SH-SY5Y (cell line): ENCODE results near the gene SETBP1.

Source experiments
- GATA2 ChIP-seq: IDR thresholded peaks from 2 replicates; pipeline ENCODE4 v1.6.1; 2011; ENCODE audit warnings: mild to moderate bottlenecking, low read depth, low read length
- GATA3 ChIP-seq: IDR thresholded peaks from 2 replicates; pipeline ENCODE4 v1.6.1; 2011; ENCODE audit warnings: low read depth, mild to moderate bottlenecking, low read length, moderate library complexity

DNA sequence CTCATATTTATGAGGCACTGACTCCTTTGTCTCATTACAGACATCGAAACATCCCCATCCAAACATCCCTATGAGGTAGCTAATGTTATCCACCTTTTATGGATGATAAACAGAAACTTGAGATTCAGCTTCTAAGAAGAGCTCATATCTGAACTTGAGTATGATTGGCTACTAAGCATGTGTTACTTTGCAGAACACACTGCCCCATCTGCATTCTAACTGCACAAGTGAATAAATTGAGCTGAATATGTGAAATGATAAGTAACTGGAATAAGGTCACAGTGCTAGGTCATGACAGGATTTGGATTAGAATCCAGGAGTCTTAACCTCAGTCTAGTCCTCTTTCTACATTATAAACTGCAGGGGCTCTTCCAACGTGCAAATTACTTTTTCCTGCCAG is 172.7 kb downstream of the SETBP1 start:
- TF ChIP-seq GATA3 (no peak), GATA2 (no peak)
